ENCODE measurements around the gene OPALIN. TPM values are rescaled to one million over a fixed set of nuclear protein-coding genes. Genes with fewer than 3 reads are reported as not detected.

The OPALIN gene
- total RNA-seq, 4 donors from 2014 or later, result not detected

GRCh38 chr10:96389785-96390184 is 31.0 kb upstream of the OPALIN start:
- no peaks in the 10 kb centered on the region for H3K9me3 ChIP-seq

GRCh38 chr10:96387601-96388000 is 28.8 kb upstream of the OPALIN start:
- Histone ChIP-seq H3K36me3 (no peaks in the 10 kb centered on the region), H3K9me3 (no peaks in the 10 kb centered on the region), H3K27ac (no peak overlapping the region), H3K4me1 (no peaks in the 10 kb centered on the region), H3K27me3 (no peaks in the 10 kb centered on the region), H3K4me3 (no peak overlapping the region)
- no peak for DNase-seq
- TF ChIP-seq POLR2A (IDR thresholded peaks at IDR 0.05) (no peak), CTCF (IDR thresholded peaks at IDR 0.05) (no peak)

More at GRCh38 chr10:96389785-96390184, 31.0 kb upstream of the OPALIN start:
- H3K27me3 ChIP-seq, result no peaks in the 10 kb centered on the region
- H3K4me3 ChIP-seq, result no peak overlapping the region
- H3K36me3 ChIP-seq, result no peaks in the 10 kb centered on the region
- H3K4me1 ChIP-seq, result no peaks in the 10 kb centered on the region
- DNase-seq, result no peak
- no peak for TF ChIP-seq POLR2A (IDR thresholded peaks at IDR 0.05)
- TF ChIP-seq CTCF (IDR thresholded peaks at IDR 0.05), result no peak
- H3K27ac ChIP-seq, result no peak overlapping the region

- DNase-seq, result no peak
- Histone ChIP-seq H3K9me3 (no peaks in the 10 kb centered on the region), H3K4me3 (no peak overlapping the region), H3K27ac (no peak overlapping the region), H3K36me3 (no peaks in the 10 kb centered on the region), H3K27me3 (no peaks in the 10 kb centered on the region), H3K4me1 (no peaks in the 10 kb centered on the region)
- TF ChIP-seq CTCF (IDR thresholded peaks at IDR 0.05) (no peak), POLR2A (IDR thresholded peaks at IDR 0.05) (no peak)
Measured at GRCh38 chr10:96387161-96387560, 28.4 kb upstream of the OPALIN start.

GRCh38 chr10:96384506-96384905 is 25.7 kb upstream of the OPALIN start:
- Histone ChIP-seq H3K9me3 (no peaks in the 10 kb centered on the region), H3K36me3 (no peaks in the 10 kb centered on the region), H3K4me3 (no peak overlapping the region), H3K27me3 (no peaks in the 10 kb centered on the region), H3K4me1 (peaks cover 0 to 4% (median 0%) of the 10 kb centered on the region in 4 donors), H3K27ac (no peak overlapping the region)
- DNase-seq, result no peak
- TF ChIP-seq CTCF (IDR thresholded peaks at IDR 0.05) (no peak), POLR2A (IDR thresholded peaks at IDR 0.05) (no peak)

- H3K4me3 ChIP-seq, result no peak overlapping the region
- no peaks in the 10 kb centered on the region for H3K27me3 ChIP-seq
- no peaks in the 10 kb centered on the region for H3K9me3 ChIP-seq
- no peak overlapping the region for H3K27ac ChIP-seq
- no peaks in the 10 kb centered on the region for H3K36me3 ChIP-seq
- TF ChIP-seq CTCF (IDR thresholded peaks at IDR 0.05) (no peak), POLR2A (IDR thresholded peaks at IDR 0.05) (no peak)
- H3K4me1 ChIP-seq, result peaks cover 0 to 10% (median 0%) of the 10 kb centered on the region in 4 donors
- DNase-seq, result no peak
Measured at GRCh38 chr10:96380821-96381220, 22.0 kb upstream of the OPALIN start.

- no peak for TF ChIP-seq POLR2A (IDR thresholded peaks at IDR 0.05)
- no peak for TF ChIP-seq CTCF (IDR thresholded peaks at IDR 0.05)
- H3K27me3 ChIP-seq, result no peaks in the 10 kb centered on the region
- no peak overlapping the region for H3K27ac ChIP-seq
- no peak for DNase-seq
- no peak overlapping the region for H3K4me3 ChIP-seq
- H3K4me1 ChIP-seq, result peaks cover 0 to 14% (median 0%) of the 10 kb centered on the region in 4 donors
- H3K9me3 ChIP-seq, result no peaks in the 10 kb centered on the region
- H3K36me3 ChIP-seq, result no peaks in the 10 kb centered on the region
Measured at GRCh38 chr10:96379758-96380157, 21.0 kb upstream of the OPALIN start.
